A549 treated with AZD9567 at 1 μM for 4 hours (cell line): Measurements from ENCODE around the gene TXNDC9. TPM values are rescaled to one million over a fixed set of nuclear protein-coding genes. Genes with fewer than 3 reads are reported as not detected.

ENCODE experiments used
- total RNA-seq: library from RNA; stranded (reverse); fragments of 200-300 nt; extraction: Qiagen RNA extraction; gene quantifications from 5 replicates; pipeline ENCODE4 v1.2.3, GENCODE V29; 2022; ENCODE audit not compliant: insufficient read depth

Gene TXNDC9
- 38.3 to 55.0 TPM (median 43.4 TPM) in 5 replicates for total RNA-seq

DNA sequence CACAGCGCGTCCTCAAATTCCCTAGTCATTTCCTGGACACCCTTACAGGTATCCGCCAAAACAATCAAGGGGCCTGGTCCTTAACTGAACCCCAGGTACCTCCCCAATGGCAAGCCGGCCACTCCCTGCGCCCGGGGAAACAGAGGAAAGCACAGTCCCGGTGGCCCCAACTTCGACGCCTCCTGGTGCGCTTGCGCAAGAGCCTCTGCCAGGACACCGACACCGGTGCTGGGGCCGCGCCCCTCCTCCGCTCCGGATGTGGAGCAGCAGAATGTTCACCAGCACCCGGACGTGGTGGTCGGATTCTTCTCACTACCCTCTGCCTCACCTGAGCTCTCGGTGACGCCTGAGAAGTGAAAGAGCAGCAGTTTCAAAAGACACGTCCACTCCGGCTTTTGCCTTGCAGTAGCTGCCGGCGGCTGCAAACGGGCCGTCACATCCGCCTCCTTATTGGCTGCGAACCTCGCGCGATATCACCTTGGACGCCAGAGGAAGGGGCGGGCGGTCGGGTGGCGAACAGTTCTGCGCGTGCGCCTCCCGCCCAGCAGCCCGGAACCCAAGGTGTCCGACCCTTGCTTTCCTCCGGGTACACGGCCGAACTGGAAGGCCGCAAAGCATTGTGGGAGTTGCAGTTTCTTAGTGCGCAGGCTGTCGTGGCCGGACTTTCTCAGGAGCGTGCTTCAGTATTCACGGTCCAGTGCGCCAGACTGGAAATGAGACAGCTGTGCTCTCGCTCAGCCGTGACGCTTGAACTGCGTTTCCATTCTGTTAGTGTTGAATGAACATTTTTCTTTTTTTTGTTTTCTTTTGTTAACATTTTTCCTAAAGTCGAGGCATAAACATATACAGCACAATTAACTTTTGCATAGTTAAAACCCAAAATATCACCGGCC, at the start of gene TXNDC9:
TXNDC9 (minus strand) TSS at position 423 of the 893 bp plus-strand sequence. CDS start 3,123 bp downstream, outside the sequence.

DNA sequence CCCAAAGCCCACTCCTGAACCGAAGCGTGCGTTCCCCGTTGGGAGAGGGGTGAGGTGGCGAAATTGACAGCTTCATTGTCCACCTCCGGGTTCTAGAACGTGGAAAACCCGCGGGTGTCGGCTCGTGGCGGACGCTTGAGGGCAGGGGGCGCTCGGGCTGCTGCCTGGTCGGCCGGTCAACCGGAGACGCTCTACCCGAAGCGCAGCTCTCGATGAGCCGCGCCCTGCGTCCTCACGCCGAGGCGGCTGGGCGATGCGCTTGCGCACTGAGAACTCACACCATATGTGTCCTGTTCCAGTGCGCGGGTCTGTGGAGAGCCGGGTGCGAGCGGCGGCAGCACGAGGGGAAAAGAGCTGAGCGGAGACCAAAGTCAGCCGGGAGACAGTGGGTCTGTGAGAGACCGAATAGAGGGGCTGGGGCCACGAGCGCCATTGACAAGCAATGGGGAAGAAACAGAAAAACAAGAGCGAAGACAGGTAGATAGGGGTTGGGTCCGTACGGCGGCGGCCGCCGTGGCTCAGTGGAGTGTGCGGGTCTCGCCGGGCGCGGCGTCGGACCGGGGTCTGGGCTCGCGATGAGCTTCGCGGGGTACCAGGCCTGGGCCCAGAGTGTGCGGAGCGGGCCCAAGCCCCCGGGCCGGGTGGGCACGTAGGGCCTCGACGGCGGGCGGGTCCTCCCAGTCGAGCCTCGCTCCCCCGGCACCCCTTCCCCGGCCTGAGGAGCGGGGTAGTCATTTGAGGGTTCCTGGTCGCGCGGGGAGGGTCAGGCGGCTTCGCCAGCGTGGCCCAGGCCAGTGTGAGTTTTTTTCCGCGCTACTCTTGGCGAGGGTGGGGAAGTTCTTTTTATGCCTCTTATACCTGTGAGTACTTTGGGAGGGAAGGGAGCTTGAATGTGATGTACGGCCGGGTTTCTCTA, 1.2 kb upstream of the TXNDC9 start, which contains the start of gene EIF5B:
EIF5B (plus strand) TSS at position 277 of the 916 bp plus-strand sequence; CDS start at position 443, 166 bp downstream.

GRCh38 chr2:99301097-99301496, 35.0 kb downstream of the TXNDC9 start, which contains the start of gene LYG1:
Gene LYG1 (minus strand): TSS chr2:99301197. CDS start chr2:99295670, 5,527 bp downstream.

Other genes starting within 250 kb of the TXNDC9 start
- 0.42 to 0.70 TPM (median 0.54 TPM) in 4 of 5 replicates, not detected in the other for gene C2orf15, start 194.6 kb downstream of the TXNDC9 start, total RNA-seq
- 2.3 to 6.0 TPM (median 4.5 TPM) in 5 replicates for gene TSGA10, start 181.4 kb downstream of the TXNDC9 start, total RNA-seq
- 3.5 to 4.2 TPM (median 4.0 TPM) in 5 replicates for gene LIPT1, start 181.4 kb downstream of the TXNDC9 start, total RNA-seq
- 23.9 to 27.5 TPM (median 25.1 TPM) in 5 replicates for gene MITD1, start 155.3 kb downstream of the TXNDC9 start, total RNA-seq
- 31.1 to 67.7 TPM (median 34.1 TPM) in 5 replicates for gene MRPL30, start 155.1 kb downstream of the TXNDC9 start, total RNA-seq
- gene LYG2, start 80.7 kb downstream of the TXNDC9 start, total RNA-seq, result not detected in 5 replicates
- gene LYG1, start 35.1 kb downstream of the TXNDC9 start, total RNA-seq, result 1.7 to 2.4 TPM (median 1.9 TPM) in 4 of 5 replicates, not detected in the other
- 54.9 to 80.0 TPM (median 55.3 TPM) in 5 replicates for gene EIF5B, start 1.1 kb upstream of the TXNDC9 start, total RNA-seq
- gene REV1, start 153.7 kb upstream of the TXNDC9 start, total RNA-seq, result 9.1 to 25.6 TPM (median 12.6 TPM) in 5 replicates